ENCODE data around the gene SREBF2. TPM values are rescaled to one million over a fixed set of nuclear protein-coding genes. Genes with fewer than 3 reads are reported as not detected.

Gene SREBF2
- total RNA-seq, 1 experiment from 2014 or later, result 93.8 TPM

Other genes starting within 250 kb of the SREBF2 start
- gene PMM1, start 243.3 kb upstream of the SREBF2 start, total RNA-seq (2014; rRNA removed; shearing (Covaris generic)), result 5.6 and 7.7 TPM in 2 replicates
- gene DESI1, start 212.1 kb upstream of the SREBF2 start, total RNA-seq (2014; rRNA removed; shearing (Covaris generic)), result 21.4 and 29.4 TPM in 2 replicates
- gene XRCC6, start 211.8 kb upstream of the SREBF2 start, total RNA-seq (2014; rRNA removed; shearing (Covaris generic)), result 658 and 684 TPM in 2 replicates
- 140 TPM in 2 replicates for gene SNU13, start 144.2 kb upstream of the SREBF2 start, total RNA-seq (2014; rRNA removed; shearing (Covaris generic))
- not detected in 2 replicates for gene MEI1, start 133.6 kb upstream of the SREBF2 start, total RNA-seq (2014; rRNA removed; shearing (Covaris generic))
- 17.0 and 19.3 TPM in 2 replicates for gene CCDC134, start 32.4 kb upstream of the SREBF2 start, total RNA-seq (2014; rRNA removed; shearing (Covaris generic))
- 3.2 TPM in 2 replicates for gene SHISA8, start 82.0 kb downstream of the SREBF2 start, total RNA-seq (2014; rRNA removed; shearing (Covaris generic))
- 1.1 and 1.2 TPM in 2 replicates for gene TNFRSF13C, start 93.7 kb downstream of the SREBF2 start, total RNA-seq (2014; rRNA removed; shearing (Covaris generic))
- gene CENPM, start 114.0 kb downstream of the SREBF2 start, total RNA-seq (2014; rRNA removed; shearing (Covaris generic)), result 56.7 and 66.3 TPM in 2 replicates
- gene SEPTIN3, start 136.3 kb downstream of the SREBF2 start, total RNA-seq (2014; rRNA removed; shearing (Covaris generic)), result 8.1 and 11.0 TPM in 2 replicates
- not detected in 2 replicates for gene WBP2NL, start 165.7 kb downstream of the SREBF2 start, total RNA-seq (2014; rRNA removed; shearing (Covaris generic))
- gene NAGA, start 237.7 kb downstream of the SREBF2 start, total RNA-seq (2014; rRNA removed; shearing (Covaris generic)), result 30.9 and 44.5 TPM in 2 replicates
- 10.3 and 11.5 TPM in 2 replicates for gene PHETA2, start 241.1 kb downstream of the SREBF2 start, total RNA-seq (2014; rRNA removed; shearing (Covaris generic))
- 5.6 and 11.4 TPM in 2 replicates for gene SMDT1, start 246.6 kb downstream of the SREBF2 start, total RNA-seq (2014; rRNA removed; shearing (Covaris generic))

Data from H7 (cell line).